Left lung (tissue), 10 donors: ENCODE data around the gene KRT80. TPM values are rescaled to one million over a fixed set of nuclear protein-coding genes. Genes with fewer than 3 reads are reported as not detected.

ENCODE experiments used
- ATAC-seq: fragments of 200-7000 bp; cut with Tn5 transposase; one replicate; pipeline ENCODE4 v1.9.1; 2020; ENCODE audit warnings: moderate library complexity
- DNase-seq, 4 donors: peaks; one replicate each; pipeline ENCODE4 v3.0.0-alpha.2; 2013 to 2020
- H3K27ac ChIP-seq, 2 donors: fragments of 200-600 bp; sonication (generic) in 1 of 2; one replicate each; pipeline versions ENCODE4 v1.5.0 to v1.8.0; 2020 to 2021
- H3K27me3 ChIP-seq, 2 donors: fragments of 200-600 bp; sonication (generic) in 1 of 2; one replicate each; pipeline versions ENCODE4 v1.5.0 to v1.8.0; 2020 to 2021
- H3K36me3 ChIP-seq, 2 donors: fragments of 200-600 bp; sonication (generic) in 1 of 2; one replicate each; pipeline versions ENCODE4 v1.5.0 to v1.8.0; 2020 to 2021
- H3K4me1 ChIP-seq, 2 donors: fragments of 200-600 bp; one replicate each; pipeline ENCODE4 v1.8.0; 2021
- H3K4me3 ChIP-seq, 2 donors: fragments of 200-600 bp; sonication (generic) in 1 of 2; one replicate each; pipeline versions ENCODE4 v1.5.0 to v1.8.0; 2020 to 2021; ENCODE audit warnings: mild to moderate bottlenecking in 1 of 2
- H3K9me3 ChIP-seq, 2 donors: fragments of 200-600 bp; sonication (generic) in 1 of 2; one replicate each; pipeline versions ENCODE4 v1.5.0 to v1.8.0; 2020 to 2021
- intact Hi-C, 2 donors: fragments of 100-400 bp; cut with DNase I; formaldehyde crosslinking; loops; one replicate each; pipeline versions ENCODE4 v1.11.2 to v1.14.2; 2022
- polyA plus RNA-seq, 6 donors: library from polyadenylated mRNA; unstranded; fragments of 120-200 nt; gene quantifications; one replicate each; pipeline ENCODE4 v1.2.1, GENCODE V29; 2013; ENCODE audit not compliant: insufficient read length in 6 of 6
- total RNA-seq, 2 donors: library from RNA; stranded (reverse); fragmentation: NEBNext Ultra II Directional; extraction: Animal tissue kit (Norgen Biotek cat#: 25700); gene quantifications; one replicate each; pipeline ENCODE4 v1.2.1, GENCODE V29; 2021
- TF ChIP-seq, protein P1 (sequence below), 2 donors: fragments of 200-600 bp; sonication (generic) in 1 of 2; IDR thresholded peaks; one replicate each; pipeline versions ENCODE4 v1.5.0 to v1.8.0; 2021; ENCODE audit warnings: antibody characterized with exemption in 2 of 2
- donor health status: DM: no; HTN: yes; CAD: no.
- donor health status: DM: no; HTN: no; CAD: no.

Gene KRT80
- total and polyA plus RNA-seq, 8 donors: 0.59 to 30.1 (median 0.93) TPM

DNA sequence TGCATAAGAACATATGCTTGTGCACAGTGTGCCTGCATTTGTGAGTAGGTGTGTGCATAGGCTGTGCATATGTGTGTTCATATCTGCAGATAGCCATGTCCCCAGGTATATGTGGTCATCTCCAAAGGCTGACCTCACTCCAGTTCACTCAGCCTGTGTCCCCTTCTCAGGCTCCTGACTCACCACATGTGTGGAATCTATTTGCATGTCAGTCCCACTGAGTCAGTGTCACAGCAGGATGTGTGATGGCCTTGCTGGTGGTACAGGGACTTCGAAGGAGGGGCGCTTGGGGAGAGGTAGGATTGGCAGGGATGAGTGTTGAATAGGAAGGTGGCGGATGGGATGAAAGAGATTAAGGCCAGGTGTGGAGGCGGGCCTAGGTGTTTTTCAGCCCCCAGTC lies 35.5 kb downstream of the KRT80 start:
- TF ChIP-seq, protein P1, sequence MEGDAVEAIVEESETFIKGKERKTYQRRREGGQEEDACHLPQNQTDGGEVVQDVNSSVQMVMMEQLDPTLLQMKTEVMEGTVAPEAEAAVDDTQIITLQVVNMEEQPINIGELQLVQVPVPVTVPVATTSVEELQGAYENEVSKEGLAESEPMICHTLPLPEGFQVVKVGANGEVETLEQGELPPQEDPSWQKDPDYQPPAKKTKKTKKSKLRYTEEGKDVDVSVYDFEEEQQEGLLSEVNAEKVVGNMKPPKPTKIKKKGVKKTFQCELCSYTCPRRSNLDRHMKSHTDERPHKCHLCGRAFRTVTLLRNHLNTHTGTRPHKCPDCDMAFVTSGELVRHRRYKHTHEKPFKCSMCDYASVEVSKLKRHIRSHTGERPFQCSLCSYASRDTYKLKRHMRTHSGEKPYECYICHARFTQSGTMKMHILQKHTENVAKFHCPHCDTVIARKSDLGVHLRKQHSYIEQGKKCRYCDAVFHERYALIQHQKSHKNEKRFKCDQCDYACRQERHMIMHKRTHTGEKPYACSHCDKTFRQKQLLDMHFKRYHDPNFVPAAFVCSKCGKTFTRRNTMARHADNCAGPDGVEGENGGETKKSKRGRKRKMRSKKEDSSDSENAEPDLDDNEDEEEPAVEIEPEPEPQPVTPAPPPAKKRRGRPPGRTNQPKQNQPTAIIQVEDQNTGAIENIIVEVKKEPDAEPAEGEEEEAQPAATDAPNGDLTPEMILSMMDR (IDR thresholded peaks at IDR 0.05): no peak
- no peak overlapping the region for H3K27ac ChIP-seq
- intact Hi-C loops: loop anchor here in 1 of 2 donors (5.0 to 10.0 kb wide), 2 partner anchors 166 to 728 kb away; partner anchors contain the start of gene KRT83
- DNase-seq (peak in 1 of 4 donors; percentile 4), ATAC-seq (no peak)
- no peaks in the 10 kb centered on the region for H3K9me3 ChIP-seq
- peaks cover 0 to 16% of the 10 kb centered on the region in 2 donors for H3K27me3 ChIP-seq
- H3K36me3 ChIP-seq: no peaks in the 10 kb centered on the region
- H3K4me3 ChIP-seq: no peak overlapping the region
- peaks cover 10 to 16% of the 10 kb centered on the region in 2 donors for H3K4me1 ChIP-seq

DNA sequence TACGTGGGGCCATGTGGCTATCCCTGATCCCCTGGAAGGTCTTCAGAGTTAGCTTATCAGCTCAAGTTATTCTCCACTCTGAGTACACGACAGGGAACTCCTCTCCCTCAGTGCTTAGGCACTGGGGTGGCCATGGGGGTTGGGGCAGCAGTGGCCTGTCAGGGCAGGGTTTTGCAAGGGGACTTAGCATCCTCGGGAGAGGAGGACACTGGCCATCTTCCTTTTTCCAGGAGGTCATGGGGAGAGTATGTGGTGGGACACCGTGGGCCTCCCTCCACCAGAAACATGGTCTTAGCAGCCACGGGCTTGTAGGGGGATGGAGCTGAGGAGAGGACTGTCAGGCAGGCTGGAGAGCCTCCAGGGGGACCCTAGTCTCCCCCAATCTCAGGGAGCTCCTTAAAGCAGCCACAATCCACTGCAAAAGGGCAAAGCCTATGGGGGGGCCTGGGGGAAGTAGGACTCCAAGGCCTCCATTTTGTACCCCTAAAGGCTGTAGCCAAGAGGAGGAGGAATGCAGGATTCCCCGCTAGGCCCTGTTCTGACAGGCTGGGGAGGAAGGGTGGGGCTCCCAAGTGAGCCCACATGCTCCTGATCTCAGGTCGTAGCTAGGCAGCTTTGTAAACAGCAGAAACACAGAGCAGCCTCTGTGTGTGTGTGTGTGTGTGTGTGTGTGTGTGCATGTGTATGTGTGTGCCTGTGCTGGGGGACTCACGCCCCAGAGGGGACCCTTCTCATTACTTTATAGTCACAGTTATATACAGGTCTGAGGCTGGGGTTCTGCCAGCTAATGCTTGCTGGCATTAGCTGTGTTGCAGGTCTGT lies 36.6 kb downstream of the KRT80 start:
- intact Hi-C loops: loop anchor here in 1 of 2 donors (5.0 to 10.0 kb wide), 2 partner anchors 167 to 730 kb away; partner anchors contain the start of gene KRT83
- TF ChIP-seq, protein P1 (IDR thresholded peaks at IDR 0.05): no peak

DNA sequence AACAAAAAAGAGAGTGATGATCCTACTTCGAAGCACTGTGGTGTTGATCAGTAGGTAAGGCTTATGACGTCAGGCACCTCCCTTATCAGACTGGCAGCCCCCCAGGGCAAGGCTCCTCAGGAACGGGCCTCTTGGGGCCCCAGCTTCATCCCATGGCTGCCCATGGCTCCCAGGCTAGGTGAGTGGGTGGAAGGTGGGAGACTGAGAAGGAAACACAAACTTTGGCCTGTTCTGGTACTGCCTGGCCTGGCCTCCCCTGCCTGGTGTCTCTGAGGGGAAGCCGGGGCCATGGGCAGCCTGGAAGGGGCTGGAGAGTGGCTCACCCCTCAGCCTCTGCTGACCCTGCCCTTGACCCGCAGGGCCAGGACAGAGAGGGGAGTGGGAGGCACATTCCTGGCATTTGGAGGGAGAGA lies 38.9 kb downstream of the KRT80 start:
- no peaks in the 10 kb centered on the region for H3K36me3 ChIP-seq
- H3K27me3 ChIP-seq: peaks cover 0 to 16% of the 10 kb centered on the region in 2 donors
- no peak overlapping the region for H3K4me3 ChIP-seq
- no peaks in the 10 kb centered on the region for H3K9me3 ChIP-seq
- TF ChIP-seq, protein P1 (IDR thresholded peaks at IDR 0.05): no peak
- H3K27ac ChIP-seq: no peak overlapping the region
- intact Hi-C loops: loop anchor here in 1 of 2 donors (10.0 kb wide), 1 partner anchor 732 kb away; no protein-coding TSS in a partner anchor
- peak in 1 of 4 donors; percentile 55 for DNase-seq
- ATAC-seq: no peak
- H3K4me1 ChIP-seq: peaks cover 20 to 38% of the 10 kb centered on the region in 2 donors

More for the DNA sequence above, 36.6 kb downstream of the KRT80 start:
- Histone ChIP-seq H3K27ac (peak overlapping the region in 1 of 2 donors; percentile 1), H3K9me3 (no peaks in the 10 kb centered on the region), H3K4me3 (no peak overlapping the region), H3K36me3 (no peaks in the 10 kb centered on the region), H3K27me3 (peaks cover 0 to 16% of the 10 kb centered on the region in 2 donors), H3K4me1 (peaks cover 10 to 18% of the 10 kb centered on the region in 2 donors)
- peak in 2 of 4 donors; percentile 46 to 62 for DNase-seq
- peak; percentile 63 for ATAC-seq

DNA sequence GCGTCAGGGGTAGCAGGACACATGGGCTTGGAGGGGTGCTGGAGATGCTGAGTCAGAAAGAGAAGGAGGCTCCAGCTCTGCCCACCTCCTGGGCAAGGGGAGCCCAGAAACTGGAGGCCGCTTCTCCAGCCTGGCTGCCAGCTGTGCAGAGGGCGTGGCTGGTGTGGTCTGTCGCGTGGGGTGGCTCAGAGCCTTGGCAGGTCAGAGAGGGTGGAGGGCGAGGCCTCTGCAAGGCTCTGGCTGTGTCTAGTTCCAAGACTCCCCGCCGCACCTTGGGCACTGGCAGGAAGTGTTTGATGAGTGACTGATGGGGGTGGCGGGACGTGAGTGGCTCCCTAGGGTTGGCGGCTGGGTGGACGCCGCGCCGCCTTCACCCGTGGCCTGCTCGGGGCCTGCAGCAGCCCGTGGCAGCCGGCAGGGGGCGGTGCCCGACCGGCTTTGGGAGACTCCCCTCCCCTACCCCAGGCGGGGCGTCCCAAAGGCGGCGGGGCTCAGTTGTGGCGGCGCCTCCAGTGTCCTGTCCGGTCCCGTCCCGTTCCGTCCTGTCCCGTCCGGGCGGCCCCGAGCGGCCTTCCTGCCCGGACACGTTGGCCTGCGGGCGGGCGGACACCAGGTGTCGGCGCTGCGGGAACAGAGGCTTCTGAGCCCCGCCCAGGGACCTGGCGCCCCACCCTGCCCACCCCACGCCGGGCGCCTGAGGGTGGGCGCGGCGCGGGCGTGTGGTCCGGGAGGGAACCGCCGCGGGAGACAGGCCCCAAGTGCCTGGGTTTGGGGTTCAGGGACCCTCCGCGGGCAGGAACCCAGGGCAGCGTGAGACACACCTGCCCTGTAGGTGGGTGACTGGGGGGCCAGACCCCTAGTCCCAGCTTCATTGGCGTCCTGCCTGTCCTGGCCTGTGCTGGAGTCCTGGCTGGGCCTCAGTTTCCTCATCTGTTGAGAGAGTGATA lies 39.7 kb downstream of the KRT80 start:
- intact Hi-C loops: loop anchor here in 1 of 2 donors (10.0 kb wide), 1 partner anchor 733 kb away; no protein-coding TSS in a partner anchor
- H3K4me3 ChIP-seq: peak overlapping the region; percentile 10 to 14
- peaks cover 26 to 46% of the 10 kb centered on the region in 2 donors for H3K4me1 ChIP-seq
- TF ChIP-seq, protein P1 (IDR thresholded peaks at IDR 0.05): peak; percentile 78 to 92
- peak overlapping the region in 1 of 2 donors; percentile 67 for H3K27ac ChIP-seq
- ATAC-seq (peak; percentile 56), DNase-seq (peak in 3 of 4 donors; percentile 70 to 94 (median 71))
- no peaks in the 10 kb centered on the region for H3K9me3 ChIP-seq
- peaks cover 0 to 16% of the 10 kb centered on the region in 2 donors for H3K27me3 ChIP-seq
- no peaks in the 10 kb centered on the region for H3K36me3 ChIP-seq
